Superior temporal gyrus (tissue), 1 donor: ENCODE measurements around the gene DIAPH1.
A peak's percentile ranks its signal among the peaks of the same experiment; 100 is the strongest.

ENCODE experiments used
- DNase-seq: peaks from one replicate; pipeline ENCODE4 v3.0.0-alpha.2; 2016; ENCODE audit errors: extremely low spot score

DIAPH1 gene

DNA sequence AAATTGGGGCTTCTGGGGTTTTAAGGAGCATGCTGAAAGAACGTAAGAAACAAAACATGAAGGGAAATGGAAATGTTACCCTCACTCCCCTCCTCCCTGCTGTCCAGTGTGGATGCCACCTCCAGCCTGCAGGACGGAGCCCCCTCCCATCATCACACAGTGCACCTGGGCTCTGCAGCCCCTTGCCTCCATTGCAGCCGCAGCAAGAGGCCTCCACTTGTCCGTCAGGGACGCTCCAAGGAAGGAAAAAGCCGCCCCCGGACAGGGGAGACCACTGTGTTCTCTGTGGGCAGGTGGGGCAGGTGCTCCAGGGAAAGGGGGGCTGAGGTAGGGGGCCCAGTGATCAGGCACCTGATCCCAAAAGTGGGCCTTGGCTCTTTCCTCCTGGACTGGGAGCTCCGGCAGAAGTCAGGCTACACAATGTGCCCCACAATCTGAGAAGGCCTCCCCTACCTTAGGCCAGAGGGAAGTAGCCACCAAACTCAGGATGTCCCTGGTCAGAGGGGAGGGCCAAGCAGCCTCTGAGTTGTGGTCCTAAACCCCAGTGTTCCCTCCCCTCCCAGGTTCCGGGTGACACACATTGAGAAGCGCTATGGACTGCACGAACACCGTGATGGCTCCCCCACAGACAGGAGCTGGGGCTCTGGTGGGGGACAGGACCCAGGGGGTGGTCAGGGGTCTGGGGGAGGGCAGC is 20.7 kb upstream of the DIAPH1 start:
- no peak for DNase-seq

DNA sequence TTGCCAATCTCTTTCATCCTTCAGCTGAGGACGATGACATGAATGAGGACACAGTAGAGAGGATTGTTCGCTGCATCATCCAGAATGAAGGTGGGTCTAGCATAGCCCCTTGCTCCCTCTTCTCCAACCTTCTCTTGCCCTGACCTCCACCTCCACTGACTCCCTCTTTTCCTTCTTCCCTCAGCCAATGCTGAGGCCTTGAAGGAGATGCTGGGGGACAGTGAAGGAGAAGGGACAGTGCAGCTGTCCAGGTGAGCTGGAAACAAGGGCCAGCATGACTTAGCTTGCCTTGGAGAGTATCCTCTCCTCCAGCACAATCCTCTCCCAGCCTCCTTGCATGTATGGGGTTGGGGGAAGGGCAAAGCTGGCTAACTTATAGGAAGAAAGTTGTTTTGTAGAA is 20.0 kb upstream of the DIAPH1 start:
- no peak for DNase-seq

DNA sequence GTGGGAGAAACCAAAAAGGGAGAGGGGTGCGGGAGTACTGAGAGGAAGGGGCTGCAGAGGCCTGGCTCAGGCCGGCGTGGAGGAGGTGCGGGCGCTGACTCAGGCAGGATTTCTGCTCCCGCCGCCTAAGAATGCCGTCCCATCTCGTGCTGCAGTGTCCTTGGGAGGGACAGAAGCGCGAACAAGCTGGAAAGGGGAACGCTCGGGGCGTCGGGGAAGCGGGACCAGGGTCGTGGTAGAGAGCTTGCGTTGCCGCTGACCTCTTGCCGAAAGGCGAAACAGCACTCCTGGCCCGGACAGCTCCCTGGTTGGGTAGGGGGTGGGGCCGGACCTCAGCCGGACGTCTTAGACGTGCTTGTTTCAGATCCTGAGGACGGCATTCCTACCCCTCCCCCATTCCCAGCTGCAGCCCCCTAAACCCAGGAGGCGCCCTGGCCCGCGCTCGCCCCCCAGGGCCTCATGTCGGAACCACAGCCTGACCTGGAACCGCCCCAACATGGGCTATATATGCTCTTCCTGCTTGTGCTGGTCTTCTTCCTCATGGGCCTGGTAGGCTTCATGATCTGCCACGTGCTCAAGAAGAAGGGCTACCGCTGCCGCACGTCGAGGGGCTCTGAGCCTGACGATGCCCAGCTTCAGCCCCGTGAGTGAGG is 19.1 kb upstream of the DIAPH1 start:
- no peak for DNase-seq

DNA sequence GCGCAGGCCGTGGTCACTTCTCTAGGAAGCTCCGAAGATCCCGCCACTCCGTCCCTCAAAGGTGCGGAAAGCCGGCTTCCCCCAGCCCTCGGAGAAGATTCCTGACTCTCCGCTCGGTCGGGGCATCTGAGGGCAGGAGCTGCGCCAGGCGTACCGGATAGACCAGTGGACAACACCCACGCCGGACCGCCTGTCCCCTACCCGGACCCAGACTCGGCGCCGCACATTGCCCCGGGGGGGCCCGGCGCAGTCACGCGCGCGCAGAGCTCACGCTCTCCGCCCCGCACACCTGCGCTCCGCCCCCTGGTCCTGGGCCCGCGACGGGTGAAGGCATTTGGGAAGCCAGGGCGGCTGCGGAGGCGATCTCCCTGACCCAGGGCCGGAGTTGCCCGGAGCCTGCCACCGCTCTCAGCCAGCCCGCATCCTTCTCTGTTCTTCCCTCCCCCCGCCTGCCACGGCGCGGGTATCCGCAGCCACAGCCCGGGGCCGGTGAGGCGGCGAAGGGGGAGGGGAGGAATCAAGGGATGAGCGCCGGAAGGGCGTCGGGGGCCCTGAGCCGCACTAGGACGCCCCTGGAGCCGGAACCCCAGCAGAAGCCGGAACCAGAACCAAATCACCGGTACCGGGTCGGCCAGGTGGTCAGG is 18.4 kb upstream of the DIAPH1 start:
- DNase-seq: no peak

DNA sequence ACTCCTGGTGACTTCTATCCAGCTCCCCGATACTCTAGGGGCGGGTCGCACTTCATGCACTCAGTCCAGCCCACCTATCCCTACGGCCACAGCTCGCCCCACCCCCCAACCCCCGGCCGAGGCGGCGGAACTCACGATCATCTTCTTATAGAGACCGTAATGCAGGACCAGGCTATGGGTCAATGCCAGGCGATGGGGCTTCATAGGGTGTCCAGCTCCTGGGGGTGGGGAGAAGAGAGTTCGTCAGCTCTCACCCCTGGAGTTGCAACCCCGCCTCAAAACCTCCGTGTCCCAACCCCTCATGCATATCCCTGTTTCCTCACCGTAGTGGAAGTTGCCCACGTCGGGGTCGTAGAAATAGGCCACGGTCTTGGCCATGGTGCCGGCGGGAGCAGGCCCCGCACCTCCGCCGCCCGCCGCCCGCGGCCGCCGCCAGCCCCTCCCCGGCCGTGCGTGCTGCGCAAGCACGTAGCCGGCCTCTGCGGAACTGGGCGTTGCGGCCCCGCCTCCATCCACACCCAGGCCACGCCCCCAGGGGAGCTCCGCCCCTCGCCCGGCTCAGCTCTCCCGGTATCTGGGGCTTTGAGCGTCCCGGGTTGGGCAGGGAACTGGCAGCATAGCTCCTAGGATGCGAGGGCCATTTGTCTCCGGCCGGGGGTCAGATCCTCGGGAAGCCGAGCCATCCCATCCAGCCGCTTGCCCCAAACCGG is 17.8 kb upstream of the DIAPH1 start, which contains the start of the genes HDAC3 and RELL2:
Gene HDAC3 (minus strand): TSS at position 437 of the 710 bp plus-strand sequence. CDS start 59 bp downstream, at position 378.
Gene RELL2 (plus strand): TSS at position 585 of the 710 bp plus-strand sequence. CDS start 1,229 bp downstream, outside the sequence.
- DNase-seq: peak; percentile 91

DNA sequence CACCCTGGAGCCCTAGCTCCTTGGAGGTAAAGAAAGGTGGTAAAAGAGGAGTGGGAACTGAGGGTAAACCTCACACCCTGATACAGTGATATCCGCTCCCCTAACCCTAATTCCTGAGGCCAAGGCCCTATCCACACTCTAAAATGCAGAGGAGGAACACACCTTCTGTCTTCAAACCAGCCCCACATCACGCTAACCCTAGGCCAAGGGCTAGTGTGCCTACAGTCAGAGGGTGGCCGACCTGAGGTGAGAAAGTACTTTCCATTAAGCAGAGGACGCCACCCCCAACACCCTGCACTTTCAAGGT is 17.3 kb upstream of the DIAPH1 start:
- no peak for DNase-seq

DNA sequence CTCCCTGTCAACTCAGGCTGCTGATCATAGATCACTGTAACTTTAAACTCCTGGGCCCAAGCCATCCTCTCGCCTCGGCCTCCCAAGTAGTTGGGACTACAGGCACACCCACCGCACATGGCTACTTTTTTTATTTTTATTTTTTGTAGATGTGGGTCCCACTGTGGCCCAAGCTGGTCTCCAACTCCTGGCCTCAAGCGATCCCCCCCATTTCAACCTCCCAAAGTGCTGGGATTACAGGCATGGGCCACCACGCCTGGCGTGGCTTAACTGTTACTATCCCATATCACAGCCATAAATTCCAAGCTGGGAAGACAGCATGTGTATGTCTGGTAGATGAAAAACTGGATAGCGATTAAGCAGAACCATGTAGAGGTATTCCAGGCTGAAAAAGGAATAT is 16.8 kb upstream of the DIAPH1 start:
- no peak for DNase-seq

DNA sequence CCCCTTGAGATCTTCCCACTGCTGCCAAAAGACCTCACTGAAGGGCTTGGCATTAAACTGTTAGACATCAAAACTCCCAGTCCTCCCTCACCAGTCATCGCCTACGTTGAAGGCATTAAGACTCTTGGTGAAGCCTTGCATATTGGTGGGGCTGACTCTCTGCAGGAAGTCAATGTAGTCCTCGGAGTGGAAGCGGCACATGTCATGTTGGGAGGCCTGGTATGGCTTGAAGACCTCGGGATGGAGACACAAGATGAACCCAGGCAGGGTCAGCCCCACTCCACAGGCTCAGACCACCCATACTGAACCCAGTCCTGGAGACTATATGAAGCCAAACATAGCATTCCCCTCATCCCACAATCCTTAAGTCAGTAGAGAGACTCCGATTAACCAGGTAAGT is 15.9 kb upstream of the DIAPH1 start:
- no peak for DNase-seq

DNA sequence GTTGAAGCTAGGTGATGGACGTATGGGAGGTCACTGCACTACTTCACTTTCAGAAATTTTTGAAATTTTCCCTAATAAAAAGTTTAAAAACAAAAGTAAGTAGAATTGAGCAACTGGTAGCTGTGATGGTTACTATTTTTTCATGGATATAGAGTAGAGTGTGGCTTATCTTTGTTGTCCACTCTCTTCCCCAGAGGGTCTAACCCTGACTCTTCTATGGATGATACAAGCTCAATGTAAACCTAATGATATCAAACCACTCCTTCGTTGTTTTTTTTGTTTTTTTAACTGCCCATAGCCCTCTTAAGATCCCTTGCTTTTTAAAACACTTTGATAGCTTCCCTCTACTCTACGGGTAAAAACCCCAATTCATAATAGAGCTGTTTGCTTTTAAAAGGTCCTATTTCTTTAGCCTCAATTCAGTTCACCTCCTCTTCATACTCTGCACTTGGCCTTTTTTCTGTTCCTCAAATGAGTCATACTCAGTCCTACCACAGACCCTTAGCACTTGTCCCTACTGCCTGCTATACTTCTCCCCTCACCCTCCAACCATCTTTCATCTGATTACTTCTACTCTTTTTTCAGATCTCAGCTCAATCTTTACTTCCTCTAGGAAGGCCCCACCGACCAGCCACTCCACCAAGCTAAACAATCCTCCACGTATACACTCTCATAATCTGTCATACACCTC is 15.2 kb upstream of the DIAPH1 start:
- no peak for DNase-seq

DNA sequence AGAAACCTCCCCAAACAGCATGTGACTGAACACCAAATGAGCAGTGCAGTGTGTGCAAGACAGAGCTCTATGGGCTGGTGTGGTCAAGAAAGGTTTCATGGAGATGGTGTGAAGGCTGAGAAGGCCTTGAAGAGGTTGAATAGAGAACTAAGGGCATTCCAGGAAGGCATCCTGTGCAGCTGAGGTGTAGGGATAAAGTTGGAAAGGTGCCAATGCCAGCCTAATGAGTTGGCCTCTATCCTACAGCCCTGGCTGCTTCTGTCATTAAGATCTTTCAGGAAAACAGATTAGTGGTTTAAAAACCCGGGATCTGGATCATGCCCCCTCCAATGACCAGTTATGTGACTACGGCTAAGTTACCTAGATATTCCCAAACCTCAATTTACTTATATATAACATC is 13.8 kb upstream of the DIAPH1 start:
- DNase-seq: no peak

DNA sequence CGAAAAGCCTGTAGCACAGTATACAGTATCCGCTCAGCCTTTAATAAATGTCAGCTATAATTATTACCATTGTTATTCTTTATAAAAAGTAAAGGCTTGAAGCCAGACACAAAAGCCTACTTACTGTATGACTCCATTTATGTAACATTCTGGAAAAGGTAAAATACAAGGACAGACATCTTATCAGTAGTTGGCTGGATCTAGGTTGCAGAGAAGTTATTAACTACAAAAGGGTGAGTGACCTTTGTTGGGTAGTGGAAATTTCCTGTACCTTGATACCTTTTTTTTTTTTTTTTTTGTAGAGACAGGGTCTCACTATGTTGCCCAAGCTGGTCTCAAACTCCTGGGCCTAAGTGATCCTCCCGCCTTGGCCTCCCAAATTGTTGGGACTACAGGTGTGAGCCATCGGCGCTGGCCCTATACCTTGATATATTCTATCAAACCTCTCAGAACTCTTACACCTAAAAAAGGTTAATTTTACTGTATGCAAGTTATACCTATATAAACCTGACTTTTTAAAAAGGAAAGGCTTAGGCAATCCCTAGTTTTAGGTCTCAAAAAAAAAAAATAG is 11.9 kb upstream of the DIAPH1 start:
- DNase-seq: no peak

DNA sequence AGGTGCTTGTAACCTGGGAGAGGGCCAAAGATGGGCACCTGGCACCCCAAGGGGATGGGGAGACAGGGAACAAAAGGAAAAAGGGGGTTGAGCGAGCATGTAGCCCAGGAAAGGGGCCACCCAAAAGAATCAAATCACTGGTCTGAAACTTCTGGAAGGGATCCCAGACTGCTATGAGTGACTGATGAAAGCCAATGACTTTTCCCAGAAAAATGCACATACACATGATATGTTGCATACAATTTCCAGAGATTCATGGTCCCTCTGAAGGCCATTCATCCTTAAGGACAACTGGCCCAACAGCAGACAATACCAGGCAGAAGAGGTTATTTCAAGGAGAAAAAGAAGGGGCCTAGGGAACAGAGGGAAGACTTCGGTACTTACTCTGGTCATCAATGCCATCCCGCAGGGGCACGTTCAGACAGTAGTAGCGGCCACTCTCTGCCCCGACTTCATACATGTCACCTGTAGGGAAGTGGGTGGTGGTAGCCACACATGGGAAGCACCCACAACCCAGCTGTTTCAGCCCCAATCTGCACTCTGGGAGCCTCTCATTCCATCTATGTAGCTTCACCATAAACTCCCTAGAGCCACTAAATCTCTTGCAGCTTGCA is 9.5 kb upstream of the DIAPH1 start:
- no peak for DNase-seq

DNA sequence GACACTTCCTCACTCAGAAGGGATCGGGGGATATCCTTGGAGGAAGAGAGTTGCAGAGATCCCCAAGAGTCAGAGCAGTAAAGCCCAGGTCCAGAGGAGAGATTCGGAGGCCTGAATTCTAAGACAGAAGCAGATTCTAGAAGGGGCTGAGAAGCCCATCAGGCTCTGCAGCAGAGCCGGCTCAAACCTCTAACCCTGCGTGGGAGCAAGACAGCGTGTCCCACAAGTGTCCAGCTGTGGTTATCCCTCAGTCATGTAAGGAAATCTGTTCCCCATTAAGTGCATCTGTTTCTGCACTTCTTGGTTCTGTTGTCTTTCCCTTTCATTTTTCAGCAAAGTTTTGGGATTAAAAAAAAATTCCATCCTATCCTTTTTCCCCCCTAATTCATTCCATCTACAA is 4.8 kb upstream of the DIAPH1 start:
- DNase-seq: no peak

DNA sequence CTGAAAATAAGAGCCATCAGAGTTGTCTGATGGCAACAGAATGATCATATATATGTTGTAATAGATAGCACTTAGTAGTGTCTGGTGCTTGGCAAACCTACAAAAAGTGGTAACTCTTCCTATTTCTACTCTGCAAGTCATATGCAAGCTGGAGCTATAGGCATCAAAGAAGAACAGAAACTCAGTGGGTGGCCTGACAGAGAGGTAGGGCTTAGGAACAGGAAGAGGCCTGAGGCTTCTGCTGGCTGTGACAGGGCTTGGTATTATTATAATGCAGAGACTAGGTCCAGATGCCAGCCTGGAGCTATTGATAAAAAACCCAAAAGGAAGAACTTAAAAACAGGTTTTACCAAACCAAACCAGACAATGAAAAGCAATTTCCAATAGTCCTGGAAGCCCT is 4.4 kb upstream of the DIAPH1 start:
- DNase-seq: peak; percentile 20

DNA sequence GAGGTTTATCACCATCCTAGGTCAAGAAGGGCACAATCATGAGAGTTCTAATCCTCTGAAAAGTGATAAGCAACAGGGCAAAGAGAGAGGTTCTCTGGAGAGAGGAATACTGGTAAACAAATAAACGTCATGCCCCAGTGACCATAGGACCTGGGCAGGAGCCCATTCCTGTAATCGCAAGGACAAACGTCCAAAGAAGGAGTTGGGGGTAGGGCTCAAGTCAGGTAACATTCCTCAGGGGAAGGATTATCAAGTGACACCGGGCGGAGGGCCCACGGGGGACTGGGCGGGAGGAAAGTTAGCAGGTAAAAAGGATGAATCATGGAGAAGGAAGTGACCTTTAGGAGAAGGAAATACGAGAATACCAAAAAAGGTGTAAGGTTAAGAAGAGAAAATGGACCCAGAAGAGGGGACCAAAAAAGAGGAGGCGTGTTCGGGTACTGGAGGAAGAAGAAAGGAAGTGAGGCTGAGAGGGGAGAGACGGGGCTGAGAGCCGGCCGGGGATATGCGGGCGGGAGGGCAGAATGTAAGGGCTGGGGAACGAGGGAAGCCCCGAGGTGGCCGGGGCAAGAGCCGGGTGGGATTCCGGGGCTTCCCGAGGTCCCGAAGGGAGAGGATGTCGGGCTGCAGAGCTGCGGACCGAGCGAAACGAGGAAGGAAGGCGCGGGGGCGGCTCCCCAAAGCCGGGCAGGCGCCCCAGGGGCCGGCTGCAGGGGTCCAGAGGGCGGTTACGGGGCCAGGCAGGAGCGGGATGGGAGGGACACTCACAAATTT is 583 bp downstream of the DIAPH1 start:
- no peak for DNase-seq

DNA sequence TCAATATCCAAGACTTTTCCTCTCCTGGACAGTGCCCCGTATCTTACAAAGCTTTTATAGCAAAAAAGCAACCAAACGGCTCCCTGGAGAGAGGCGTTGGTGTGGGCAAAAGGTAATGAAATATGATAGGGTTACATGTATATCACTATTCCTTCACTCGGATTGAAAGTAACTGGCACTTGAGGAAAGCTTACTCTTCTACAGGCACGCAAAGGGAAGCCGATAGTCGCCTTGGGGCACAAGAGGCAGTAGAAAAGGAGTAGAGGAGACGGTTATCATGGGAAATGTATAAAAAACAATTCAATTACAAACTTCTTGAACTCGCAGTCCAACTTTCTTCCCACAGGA is 1.1 kb downstream of the DIAPH1 start:
- peak; percentile 32 for DNase-seq

DNA sequence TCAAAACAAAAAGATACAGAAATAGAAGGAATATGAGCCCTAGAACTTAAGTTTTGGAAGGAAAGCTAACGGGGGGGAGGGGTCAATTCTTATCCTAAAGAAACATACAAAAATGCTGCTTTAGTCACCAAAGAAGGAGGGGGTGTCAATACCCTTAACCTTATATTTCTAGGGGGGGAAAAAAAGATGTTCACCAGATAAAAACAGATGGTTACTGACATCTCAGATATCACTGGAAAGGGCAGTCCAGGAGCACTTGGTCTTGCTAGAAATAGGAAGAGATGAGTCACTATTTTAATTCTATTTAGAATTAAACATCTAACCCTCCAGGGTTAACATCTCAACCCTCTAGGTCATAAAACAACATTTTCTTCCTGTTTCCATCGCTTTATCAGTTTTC is 1.7 kb downstream of the DIAPH1 start:
- no peak for DNase-seq

DNA sequence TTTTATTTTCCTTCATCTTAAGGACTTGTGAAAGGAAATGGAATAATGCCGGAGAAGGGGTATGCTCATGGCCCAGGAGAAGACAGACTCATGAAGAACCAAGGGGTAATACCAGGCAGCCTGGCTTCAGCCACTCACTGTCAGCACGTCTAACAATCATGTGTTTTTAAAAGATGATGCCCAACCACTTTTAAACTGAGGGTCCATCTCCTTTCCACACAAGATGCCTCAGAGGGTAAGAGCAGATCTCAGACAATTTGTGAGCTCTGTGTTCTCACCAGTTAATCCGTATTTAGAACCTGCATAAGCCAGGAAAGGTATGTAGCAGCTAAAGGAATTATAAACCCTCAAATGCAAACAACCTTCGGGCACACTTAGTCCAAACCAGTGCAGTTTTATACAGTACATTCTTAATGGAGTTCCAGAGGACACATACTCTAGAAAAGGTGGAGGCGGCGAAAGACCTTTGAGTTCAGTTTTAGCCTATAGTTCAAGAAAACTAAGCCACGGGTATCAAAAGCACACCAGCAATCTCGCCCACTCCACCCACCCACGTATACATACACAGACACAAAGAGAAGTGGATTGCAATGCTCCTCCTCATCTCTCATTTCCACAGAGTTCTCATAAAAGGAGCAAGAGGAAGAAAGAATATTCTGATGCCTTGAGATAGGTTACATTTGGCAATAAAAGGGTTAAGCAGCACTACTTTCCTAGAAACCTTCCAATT is 2.6 kb downstream of the DIAPH1 start:
- DNase-seq: no peak

DNA sequence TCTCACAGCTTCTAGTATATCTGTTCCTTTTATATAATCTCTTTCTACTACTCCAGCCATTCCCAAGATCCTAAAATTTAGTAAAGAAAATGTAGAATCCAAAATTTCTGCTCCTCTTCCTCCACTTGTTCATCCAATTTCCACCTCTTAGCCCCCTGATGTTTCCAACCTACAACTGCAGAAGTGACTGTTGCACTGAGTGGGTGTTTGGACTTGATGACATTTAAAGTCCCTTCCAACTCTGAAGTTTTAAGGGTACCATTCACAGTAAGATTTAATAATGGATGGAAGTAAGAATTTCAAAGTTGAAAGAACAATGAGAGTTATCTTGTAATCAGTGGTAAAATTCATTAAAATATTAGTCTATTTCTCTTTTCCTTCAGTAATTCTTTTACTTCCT is 5.5 kb downstream of the DIAPH1 start:
- no peak for DNase-seq

DNA sequence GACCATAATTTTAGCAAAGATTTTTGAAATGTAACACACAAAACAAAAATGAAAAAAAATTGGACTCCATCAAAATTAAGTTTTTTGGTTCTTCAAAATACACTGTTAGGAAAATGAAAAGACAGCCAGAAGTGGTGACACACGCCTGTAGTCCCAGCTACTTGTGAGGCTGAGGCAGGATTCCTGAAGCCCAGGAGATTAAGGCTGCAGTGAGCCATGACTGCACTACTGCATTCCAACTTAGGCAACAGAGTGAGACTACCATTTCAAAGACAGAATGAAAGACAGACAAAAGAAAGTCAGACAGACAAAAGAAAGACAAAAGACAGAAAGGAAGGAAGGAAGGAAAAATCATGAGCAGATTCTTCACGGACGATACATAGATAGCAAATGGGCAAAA is 7.5 kb downstream of the DIAPH1 start:
- DNase-seq: no peak
